Activated B cell treated with CpG ODN at 0.5 μM for 24 hours (primary cell): ENCODE measurements around the gene DNMT3L. TPM values are rescaled to one million over a fixed set of nuclear protein-coding genes. Genes with fewer than 3 reads are reported as not detected.
A peak's percentile ranks its signal among the peaks of the same experiment; 100 is the strongest.

ENCODE experiments used
- ATAC-seq: fragments of 200-7000 bp; cut with Tn5 transposase; one replicate; pipeline ENCODE4 v1.10.0; 2021; ENCODE audit warnings: low read depth, mild to moderate bottlenecking, moderate library complexity
- CTCF ChIA-PET: fragments of 350-600 bp; sonication (Branson Sonifier 250); formaldehyde crosslinking; loops from one replicate; lab custom pipeline; 2021; ENCODE audit warnings: antibody characterized with exemption; lab: Charles Lee
- POLR2A ChIA-PET: fragments of 350-600 bp; sonication (Branson Sonifier 250); formaldehyde crosslinking; loops from one replicate; lab custom pipeline; 2021; ENCODE audit warnings: antibody characterized with exemption; lab: Charles Lee
- DNase-seq: peaks from one replicate; pipeline ENCODE4 v3.0.0; 2022
- H3K27ac Mint-ChIP-seq: one replicate; pipeline ENCODE4 v1.8.0; 2020; ENCODE audit warnings: mixed read lengths
- H3K27me3 Mint-ChIP-seq: one replicate; pipeline ENCODE4 v1.8.0; 2021; ENCODE audit warnings: mixed read lengths
- H3K36me3 Mint-ChIP-seq: one replicate; pipeline ENCODE4 v1.8.0; 2021; ENCODE audit warnings: low read depth, mixed read lengths
- H3K4me1 Mint-ChIP-seq: one replicate; pipeline ENCODE4 v1.8.0; 2021; ENCODE audit warnings: mixed read lengths
- H3K4me3 Mint-ChIP-seq: one replicate; pipeline ENCODE4 v1.8.0; 2020; ENCODE audit warnings: mild to moderate bottlenecking, mixed read lengths
- H3K9me3 Mint-ChIP-seq: one replicate; pipeline ENCODE4 v1.8.0; 2020; ENCODE audit warnings: mixed read lengths
- CTCF ChIP-seq: fragments of 200-600 bp; IDR thresholded peaks from one replicate; pipeline ENCODE4 v1.8.0; 2022; ENCODE audit warnings: antibody characterized with exemption, mild to moderate bottlenecking
- intact Hi-C: fragments of 100-400 bp; cut with micrococcal nuclease; formaldehyde crosslinking; loops from one replicate; pipeline ENCODE4 v1.15.1; 2024
- total RNA-seq: library from RNA; stranded (reverse); gene quantifications from 2 replicates; pipeline ENCODE4 v1.2.3, GENCODE V29; 2022

DNMT3L gene
- total RNA-seq, 1 donor from 2014 or later = not detected

- Mint-ChIP-seq H3K27ac (peak overlapping the region; percentile 56), H3K36me3 (peaks cover 3% of the 10 kb centered on the region), H3K27me3 (no peaks in the 10 kb centered on the region), H3K4me1 (peaks cover 65% of the 10 kb centered on the region), H3K9me3 (no peaks in the 10 kb centered on the region), H3K4me3 (peak overlapping the region; percentile 81)
- no peak for TF ChIP-seq CTCF
- ChIA-PET CTCF (no interaction called here), POLR2A (interaction anchor here (1.1 kb wide), 1 partner anchor 9 kb away, joined by 3 read pairs; no protein-coding TSS in a partner anchor)
- DNase-seq (no peak), ATAC-seq (no peak)
- intact Hi-C loops = loop anchor here (10.0 kb wide), 2 partner anchors 154 to 486 kb away; partner anchors contain the start of gene LRRC3
These were observed 39.4 kb upstream of the DNMT3L start for GRCh38 chr21:44301141-44301540.

- ChIA-PET POLR2A (interaction anchor here (1.1 kb wide), 1 partner anchor 10 kb away, joined by 3 read pairs; no protein-coding TSS in a partner anchor), CTCF (no interaction called here)
- peaks cover 71% of the 10 kb centered on the region for H3K4me1 Mint-ChIP-seq
- no peaks in the 10 kb centered on the region for H3K27me3 Mint-ChIP-seq
- H3K36me3 Mint-ChIP-seq = peaks cover 3% of the 10 kb centered on the region
- ATAC-seq (peak; percentile 27), DNase-seq (peak; percentile 68)
- peak overlapping the region; percentile 56 for H3K27ac Mint-ChIP-seq
- intact Hi-C loops = loop anchor here (1.0 to 10.0 kb wide), 3 partner anchors 39 to 486 kb away; partner anchors contain the start of genes CFAP410 and LRRC3
- no peaks in the 10 kb centered on the region for H3K9me3 Mint-ChIP-seq
- H3K4me3 Mint-ChIP-seq = peak overlapping the region; percentile 81
- no peak for TF ChIP-seq CTCF
These were observed 38.7 kb upstream of the DNMT3L start for GRCh38 chr21:44300262-44300959.

GRCh38 chr21:44299458-44300261 lies 38.0 kb upstream of the DNMT3L start, which contains the start of gene PFKL:
TSS of gene PFKL (plus strand) at chr21:44300053. CDS start at chr21:44300106, 53 bp downstream.
- POLR2A ChIA-PET = interaction anchor here (1.1 to 1.2 kb wide), 2 partner anchors 11 to 23 kb away, joined by 3 to 5 read pairs; no protein-coding TSS in a partner anchor
- peak within 1 kb of the TSS; percentile 95 for H3K27ac Mint-ChIP-seq
- CTCF ChIA-PET = interaction anchor here (0.6 kb wide), 1 partner anchor 214 kb away, joined by 5 read pairs; no protein-coding TSS in a partner anchor
- peaks cover 3% of the 10 kb centered on the region for H3K36me3 Mint-ChIP-seq
- no peaks in the 10 kb centered on the region for H3K27me3 Mint-ChIP-seq
- intact Hi-C loops = loop anchor here (1.0 to 10.0 kb wide), 4 partner anchors 40 to 485 kb away; partner anchors contain the start of genes CFAP410, LRRC3 and TRAPPC10
- peak; percentile 65 for ATAC-seq
- peak; percentile 80 for DNase-seq
- peak within 1 kb of the TSS; percentile 86 for H3K4me3 Mint-ChIP-seq
- peaks cover 73% of the 10 kb centered on the region for H3K4me1 Mint-ChIP-seq
- no peaks in the 10 kb centered on the region for H3K9me3 Mint-ChIP-seq
- no peak for TF ChIP-seq CTCF

GRCh38 chr21:44299085-44299457 lies 37.4 kb upstream of the DNMT3L start:
- TF ChIP-seq CTCF = no peak
- no peaks in the 10 kb centered on the region for H3K9me3 Mint-ChIP-seq
- H3K27ac Mint-ChIP-seq = peak overlapping the region; percentile 95
- no peaks in the 10 kb centered on the region for H3K27me3 Mint-ChIP-seq
- DNase-seq = no peak
- CTCF ChIA-PET = interaction anchor here (0.6 kb wide), 1 partner anchor 213 kb away, joined by 5 read pairs; no protein-coding TSS in a partner anchor
- ATAC-seq = no peak
- H3K4me1 Mint-ChIP-seq = peaks cover 76% of the 10 kb centered on the region
- H3K36me3 Mint-ChIP-seq = peaks cover 3% of the 10 kb centered on the region
- POLR2A ChIA-PET = interaction anchor here (1.2 kb wide), 1 partner anchor 23 kb away, joined by 5 read pairs; no protein-coding TSS in a partner anchor
- peak overlapping the region; percentile 86 for H3K4me3 Mint-ChIP-seq
- intact Hi-C loops = loop anchor here (2.0 kb wide), 1 partner anchor 286 kb away; the partner anchor contains the start of gene TRAPPC10
